SH-SY5Y (cell line): Measurements from ENCODE around the gene TXNDC15.

Experiments used
- GATA2 ChIP-seq: IDR thresholded peaks from 2 replicates; pipeline ENCODE4 v1.6.1; 2011; ENCODE audit warnings: mild to moderate bottlenecking, low read depth, low read length
- GATA3 ChIP-seq: IDR thresholded peaks from 2 replicates; pipeline ENCODE4 v1.6.1; 2011; ENCODE audit warnings: low read depth, mild to moderate bottlenecking, low read length, moderate library complexity

DNA sequence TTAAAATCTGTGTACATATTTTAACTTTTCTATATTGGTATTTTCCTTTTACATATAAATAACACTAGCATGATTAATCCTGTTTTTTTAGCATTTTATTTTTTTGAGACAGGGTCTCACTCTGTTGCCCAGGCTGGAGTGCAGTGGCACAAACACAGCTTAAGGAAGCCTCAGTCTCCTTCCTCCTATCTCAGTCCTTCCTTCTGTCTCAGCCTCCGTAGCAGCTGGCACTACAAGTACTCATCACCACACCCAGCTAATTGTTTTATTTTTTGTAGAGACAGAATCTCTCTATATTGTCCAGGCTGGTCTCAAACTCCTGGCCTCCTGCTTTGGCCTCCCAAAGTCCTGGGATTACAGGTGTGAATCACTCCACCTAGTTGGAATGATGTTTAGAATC, 29.9 kb upstream of the TXNDC15 start:
- no peak for TF ChIP-seq GATA2
- no peak for TF ChIP-seq GATA3
